Esophagus squamous epithelium (tissue), 4 donors: ENCODE results near the gene ACTL10.

Experiments used
- CTCF ChIP-seq, 6 experiments: fragments of 450-650 bp in 4 of 6; fragments of 200-600 bp in 2 of 6; sonication (generic) in 2 of 6; IDR thresholded peaks; one replicate each; pipeline ENCODE4 v1.5.1; 2016 to 2019; ENCODE audit warnings: antibody characterized with exemption in 6 of 6, mild to moderate bottlenecking in 4 of 6, moderate library complexity in 4 of 6
- POLR2A ChIP-seq, 4 donors: fragments of 450-650 bp; IDR thresholded peaks; one replicate each; pipeline ENCODE4 v1.6.1; 2017; ENCODE audit warnings: antibody characterized with exemption in 4 of 4, mild to moderate bottlenecking in 4 of 4, moderate library complexity in 3 of 4

GRCh38 chr20:33711446-33711738 is 44.6 kb downstream of the ACTL10 start:
- no peak for TF ChIP-seq CTCF (IDR thresholded peaks at IDR 0.05)
- TF ChIP-seq POLR2A (IDR thresholded peaks at IDR 0.05), result no peak
